HG03159 (cell line): ENCODE measurements around the gene CFAP61.
"Not testable (repeated sequence)": the region's sequence is repeated elsewhere in the genome, so short reads cannot be mapped to it uniquely, and the experiment has no call there.

ENCODE experiments used
- ATAC-seq: cut with Tn5 transposase; IDR thresholded peaks from one replicate; pipeline ENCODE4 v1.9.1; 2021; ENCODE audit warnings: mild to moderate bottlenecking, moderate library complexity; ENCODE audit not compliant: unreplicated experiment

Gene CFAP61

DNA sequence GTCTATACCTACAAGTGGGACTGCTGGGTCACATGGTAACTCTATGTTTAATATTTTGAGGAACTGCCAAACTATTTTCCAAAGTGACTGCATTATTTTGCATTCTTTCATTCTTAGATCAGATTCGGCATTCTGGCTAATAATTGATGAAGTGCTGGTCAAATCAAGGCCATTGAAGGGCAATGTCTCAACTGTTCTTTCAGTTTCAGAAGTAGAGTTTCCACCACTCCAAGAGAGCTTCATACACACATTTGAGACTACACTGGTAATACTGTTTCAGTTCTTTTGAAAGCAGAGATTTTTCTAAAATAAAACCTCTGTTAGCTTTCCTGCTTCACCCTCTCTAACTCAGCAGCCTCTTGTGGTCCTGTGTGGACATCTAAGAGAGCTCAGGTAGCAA is 154.5 kb downstream of the CFAP61 start:
- peak; percentile 88 for ATAC-seq

- no peak for ATAC-seq
These were observed 155.0 kb downstream of the CFAP61 start for GRCh38 chr20:20207291-20207690.

GRCh38 chr20:20207872-20208271 is 155.5 kb downstream of the CFAP61 start:
- ATAC-seq = peak; percentile 65

GRCh38 chr20:20209684-20210083 is 157.4 kb downstream of the CFAP61 start:
- ATAC-seq = no peak

- ATAC-seq = no peak
These were observed 158.0 kb downstream of the CFAP61 start for GRCh38 chr20:20210327-20210726.

DNA sequence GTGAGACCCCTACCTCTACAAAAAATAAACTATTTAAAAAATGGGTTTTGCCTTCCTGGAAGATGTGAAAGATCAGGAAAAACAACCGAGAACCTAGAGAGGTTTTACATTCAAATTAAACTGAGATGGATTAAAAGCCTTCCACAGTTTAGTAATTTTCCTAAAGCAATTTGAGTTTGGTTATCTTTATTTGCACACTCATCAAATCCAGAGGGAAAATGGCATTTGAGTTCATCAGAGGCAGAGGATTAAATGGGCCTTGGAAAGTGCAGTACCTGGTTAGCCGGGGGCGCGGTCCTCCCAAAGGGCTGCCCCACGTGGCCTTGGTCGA is 158.6 kb downstream of the CFAP61 start:
- ATAC-seq = no peak

DNA sequence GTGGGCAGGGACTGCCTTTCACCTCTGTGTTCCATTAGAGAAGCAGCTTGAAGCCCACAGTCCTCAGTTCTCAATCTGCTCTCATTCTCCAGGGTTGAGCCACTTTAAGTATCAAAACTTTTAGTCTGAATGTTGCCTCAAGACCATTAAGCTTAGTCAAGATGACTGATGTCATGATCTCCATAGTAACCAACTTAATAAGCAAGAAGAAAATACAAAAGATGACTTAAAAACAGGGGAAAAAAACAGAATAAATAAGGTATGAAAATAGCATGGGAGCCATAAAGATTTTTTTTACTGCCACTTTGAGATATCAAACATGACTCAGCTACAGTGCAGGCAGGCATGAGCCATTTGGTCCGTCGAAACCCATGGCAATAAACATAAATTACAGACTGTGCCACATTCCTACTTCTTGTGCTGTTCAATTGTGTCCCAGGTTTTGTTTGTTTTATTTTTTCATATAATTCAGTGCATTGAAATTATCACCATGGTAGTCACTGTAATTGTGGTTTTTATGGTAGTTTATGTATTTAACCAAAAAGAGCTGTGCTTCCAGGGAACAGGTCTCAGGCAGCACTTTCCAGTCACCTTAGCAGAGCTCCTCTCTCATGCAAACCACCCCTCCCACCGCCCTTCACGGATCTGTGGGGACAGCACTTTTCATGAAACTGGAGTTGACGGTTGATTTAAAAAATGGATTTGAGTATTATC is 159.1 kb downstream of the CFAP61 start:
- ATAC-seq = no peak

GRCh38 chr20:20211988-20212518 is 159.7 kb downstream of the CFAP61 start:
- ATAC-seq = no peak

DNA sequence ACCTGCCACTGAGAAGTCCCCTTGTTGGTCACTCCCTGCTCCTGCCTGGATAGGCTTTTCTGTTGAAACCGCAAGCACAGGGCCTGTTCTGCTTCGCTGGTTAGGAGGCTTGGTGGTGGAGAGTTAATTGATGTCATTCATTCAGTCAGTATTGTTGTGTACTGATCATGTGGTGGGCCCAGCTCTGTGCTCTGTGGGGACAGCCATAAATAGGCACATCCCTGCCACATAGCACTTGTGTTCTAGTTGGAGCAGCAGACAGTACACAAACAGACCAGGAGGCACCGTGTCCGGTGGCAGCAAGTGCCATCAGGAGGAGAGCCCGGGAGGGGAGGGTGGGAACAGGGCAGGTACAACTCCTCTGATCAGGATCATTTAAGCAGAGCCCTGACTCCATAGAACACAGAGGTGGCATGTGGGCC is 160.4 kb downstream of the CFAP61 start:
- ATAC-seq = no peak

DNA sequence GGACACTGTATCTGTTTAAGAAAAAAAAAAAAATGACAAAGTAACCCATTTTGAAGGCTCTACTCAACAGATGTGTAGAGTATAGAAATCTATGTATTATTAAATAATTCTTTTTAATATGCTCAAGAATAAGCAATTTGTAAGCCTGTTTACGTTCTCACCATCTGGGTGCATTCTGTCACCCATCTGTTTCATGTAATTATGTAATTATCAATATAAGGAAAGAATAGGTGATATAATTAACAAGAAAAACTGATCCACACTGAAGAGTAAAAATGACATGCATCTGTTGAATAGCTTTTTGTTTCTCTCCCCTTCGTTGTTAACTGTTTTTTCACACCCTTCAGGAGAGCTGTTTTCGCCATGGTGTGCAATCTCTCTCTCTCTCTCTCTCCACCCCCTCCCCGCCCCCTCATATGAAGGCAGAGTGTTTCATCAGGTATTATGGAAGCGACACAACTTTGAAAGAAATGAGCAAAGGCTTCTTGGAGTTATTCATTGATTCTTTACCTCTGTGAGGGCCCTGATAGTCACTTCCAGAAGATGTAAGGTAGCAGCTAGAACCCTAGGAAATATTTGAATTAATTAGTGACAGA is 161.3 kb downstream of the CFAP61 start:
- no peak for ATAC-seq

GRCh38 chr20:20214757-20215275 is 162.5 kb downstream of the CFAP61 start:
- ATAC-seq = no peak

GRCh38 chr20:20215976-20216727 is 163.8 kb downstream of the CFAP61 start:
- no peak for ATAC-seq

DNA sequence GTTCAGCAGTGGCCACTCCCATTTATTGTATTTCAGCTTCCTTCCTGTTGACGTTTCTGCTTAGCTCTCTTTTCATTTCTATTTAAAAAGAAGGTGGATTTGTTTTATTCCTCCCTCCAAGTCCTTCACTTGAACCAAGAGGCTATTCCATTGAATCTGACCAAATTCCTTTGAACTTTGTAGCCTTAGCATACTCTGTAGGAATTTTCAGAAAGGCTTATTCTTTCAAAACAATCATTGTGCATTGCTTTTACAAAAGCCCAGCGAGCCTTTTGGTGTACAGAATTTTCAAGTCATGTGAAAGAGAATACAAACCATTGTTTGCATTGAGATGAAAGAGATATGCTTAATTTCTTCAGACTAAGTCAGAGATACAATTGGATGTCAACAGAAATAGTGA is 164.6 kb downstream of the CFAP61 start:
- ATAC-seq = no peak

- ATAC-seq = no peak
These were observed 165.3 kb downstream of the CFAP61 start for GRCh38 chr20:20217621-20218020.

DNA sequence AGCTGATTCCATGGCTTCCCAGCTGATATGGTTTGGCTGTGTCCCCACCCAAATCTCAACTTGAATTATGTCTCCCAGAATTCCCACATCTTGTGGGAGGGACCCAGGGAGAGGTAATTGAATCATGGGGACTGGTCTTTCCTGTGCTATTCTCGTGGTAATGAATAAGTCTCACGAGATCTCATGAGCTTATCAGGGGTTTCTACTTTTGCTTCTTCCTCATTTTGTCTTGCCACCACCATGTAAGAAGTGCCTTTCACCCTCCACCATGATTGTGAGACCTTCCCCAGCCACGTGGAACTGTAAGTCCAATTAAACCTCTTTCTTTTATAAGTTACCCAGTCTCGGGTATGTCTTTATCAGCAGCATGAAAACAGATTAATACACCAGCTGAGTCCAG is 165.8 kb downstream of the CFAP61 start:
- ATAC-seq = not testable (repeated sequence)

- ATAC-seq = no peak
These were observed 166.7 kb downstream of the CFAP61 start for GRCh38 chr20:20219016-20219415.

- ATAC-seq = no peak
These were observed 167.8 kb downstream of the CFAP61 start for GRCh38 chr20:20220134-20220533.

DNA sequence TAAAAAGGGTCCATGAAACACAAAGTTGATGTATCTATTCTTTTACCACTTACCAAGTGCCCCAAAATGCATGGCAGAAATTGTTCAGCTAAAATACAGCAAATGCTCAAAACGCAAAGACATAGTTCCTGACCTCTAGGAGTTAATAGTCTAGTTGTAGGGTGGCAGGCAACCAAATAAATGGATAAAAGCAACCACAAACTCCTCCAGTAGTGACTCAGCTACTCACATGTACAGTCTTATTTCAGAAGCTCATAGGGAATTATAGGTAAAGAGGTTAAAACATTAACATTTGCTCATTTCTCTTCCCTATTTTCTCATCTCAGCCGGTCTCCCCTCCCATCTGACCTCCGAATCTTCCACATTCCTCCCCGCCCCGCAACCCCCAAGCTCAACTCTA is 171.6 kb downstream of the CFAP61 start:
- ATAC-seq = no peak

DNA sequence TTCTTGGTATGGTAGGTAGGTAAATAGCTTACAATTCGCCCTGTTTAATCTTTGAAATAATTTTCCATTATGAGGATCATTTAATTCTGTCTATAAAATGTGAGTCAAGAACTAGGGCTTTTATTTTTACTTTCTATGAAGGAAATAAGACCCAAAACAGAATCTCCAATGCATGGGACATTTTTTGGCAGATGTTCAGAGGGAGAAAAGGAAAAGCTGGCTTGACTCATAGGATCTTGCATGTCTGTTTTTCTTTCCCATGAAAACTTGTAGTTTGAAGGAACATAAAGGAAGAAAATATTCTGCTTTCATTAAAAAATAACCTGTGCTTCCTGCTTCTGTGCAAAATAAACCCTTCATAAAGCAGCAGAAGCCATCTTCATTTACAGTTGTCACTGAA is 172.5 kb downstream of the CFAP61 start:
- no peak for ATAC-seq

DNA sequence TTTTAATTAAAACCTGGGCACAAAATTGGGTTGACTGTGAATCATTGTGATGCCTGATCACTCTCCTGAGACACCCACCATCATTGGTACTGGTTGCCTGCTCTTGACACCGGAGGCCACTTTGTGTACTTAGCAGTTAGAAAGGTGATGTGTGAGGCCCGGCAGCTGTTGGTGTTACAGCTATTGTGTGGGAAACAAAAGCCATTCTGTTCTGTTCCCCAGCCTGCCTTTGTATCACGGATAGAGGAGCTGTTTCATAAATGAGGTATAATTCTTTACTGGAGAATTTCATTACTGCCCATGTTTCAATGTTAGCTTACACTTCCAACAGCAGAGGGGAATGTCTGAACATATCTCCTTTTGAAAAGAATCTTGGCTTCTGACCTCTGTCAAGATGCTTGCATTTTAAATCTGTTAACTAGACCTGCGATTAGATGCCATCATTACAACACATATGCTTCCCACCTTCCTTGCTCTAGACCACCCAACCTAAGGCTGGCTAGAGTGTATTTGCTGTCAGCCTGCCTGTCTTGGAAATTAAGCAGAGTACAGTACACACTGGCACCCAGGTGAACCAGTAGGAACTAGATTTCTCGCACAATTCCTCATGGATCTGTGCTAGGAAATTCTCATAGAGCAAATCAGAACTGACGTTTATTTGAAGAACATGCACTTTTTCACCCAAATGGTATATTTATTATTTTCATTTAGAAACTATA is 173.2 kb downstream of the CFAP61 start:
- no peak for ATAC-seq

DNA sequence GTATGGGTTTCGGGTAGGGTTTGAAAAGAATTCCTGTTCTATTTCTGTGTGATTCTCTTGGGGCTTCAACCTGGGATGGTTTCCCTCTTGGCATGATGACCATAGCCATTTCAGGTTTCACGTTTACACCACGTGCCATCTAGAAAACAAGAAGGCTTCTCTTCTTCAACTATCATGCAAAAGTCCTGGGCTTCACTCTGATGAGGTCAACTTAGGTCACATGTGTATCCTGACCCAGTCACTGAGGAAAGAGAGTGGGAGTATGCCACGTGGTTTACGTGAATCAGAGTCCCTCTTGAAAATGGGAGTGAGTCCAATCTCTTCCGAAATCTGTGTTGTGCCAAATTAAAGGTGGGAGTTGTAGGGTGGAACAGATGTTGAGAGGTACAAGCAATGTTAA is 174.2 kb downstream of the CFAP61 start:
- no peak for ATAC-seq
